ENCODE data around the gene CDT1. TPM values are rescaled to one million over a fixed set of nuclear protein-coding genes. Genes with fewer than 3 reads are reported as not detected.

The CDT1 gene
- total RNA-seq, 1 experiment from 2014 or later: 97.7 TPM

DNA sequence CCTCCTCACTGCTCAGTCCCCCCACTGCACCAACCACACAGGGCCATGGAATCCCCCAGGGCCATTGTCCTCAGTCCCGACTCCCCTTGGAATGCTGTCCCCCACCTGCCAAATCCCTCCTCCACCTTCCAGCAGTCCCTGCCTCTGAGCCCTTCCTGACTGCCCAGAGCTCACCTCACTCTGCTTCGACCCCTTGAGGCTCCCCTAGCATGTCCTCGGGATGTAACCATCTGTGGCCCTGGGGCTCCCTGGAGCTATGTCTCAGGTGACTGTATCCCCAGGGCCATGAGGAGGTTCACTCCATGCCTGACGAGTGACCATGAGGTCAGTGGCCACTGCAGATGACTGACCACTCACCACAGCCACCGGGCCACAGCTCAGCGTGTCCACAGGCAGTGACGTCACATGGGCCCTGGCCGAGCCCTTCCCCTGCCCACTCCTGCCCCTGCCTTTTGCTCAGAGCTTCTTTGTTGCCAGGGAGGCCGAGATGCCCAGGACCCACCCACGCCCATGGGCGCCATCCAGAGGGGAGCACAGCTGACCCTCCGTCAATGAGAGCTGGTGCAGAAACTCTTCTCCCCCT is 10.8 kb upstream of the CDT1 start:
- H3K4me3 Mint-ChIP-seq (ENCODE audit: unreplicated experiment): no peak overlapping the region
- intact Hi-C loops (cut with micrococcal nuclease; ENCODE audit: unreplicated experiment): no loop called here
- no peaks in the 10 kb centered on the region for H3K9me3 Mint-ChIP-seq (ENCODE audit: unreplicated experiment)
- no peaks in the 10 kb centered on the region for H3K27me3 Mint-ChIP-seq (ENCODE audit: insufficient read depth, unreplicated experiment)
- H3K4me1 Mint-ChIP-seq (ENCODE audit: low read depth, unreplicated experiment): no peaks in the 10 kb centered on the region
- H3K27me3 ChIP-seq (replicated peaks; ENCODE audit: control insufficient read depth, insufficient read depth, low read length): no peaks in the 10 kb centered on the region
- ChIA-PET POLR2A (no interaction called here), CTCF (interaction anchor here (1.8 to 4.2 kb wide), 2 partner anchors 29 to 55 kb away, joined by 5 to 21 read pairs; no protein-coding TSS in a partner anchor)
- H3K36me3 Mint-ChIP-seq (ENCODE audit: insufficient read depth, unreplicated experiment): peaks cover under 1% of the 10 kb centered on the region
- H3K4me3 ChIP-seq (ENCODE audit: low read depth, low read length): no peak overlapping the region
- no TSS peak for BruUV-seq (replicated peaks)
- no peak for TF ChIP-seq CTCF (IDR thresholded peaks at IDR 0.05; ENCODE audit: insufficient read depth in 1 of 2, low read depth in 1 of 2, low read length in 1 of 2, severe bottlenecking in 1 of 2, unreplicated experiment in 1 of 2)
- DNase-seq: no peak
- H3K36me3 ChIP-seq (ENCODE audit: control insufficient read depth, insufficient read depth, low read length): no peaks in the 10 kb centered on the region
- H3K27ac Mint-ChIP-seq (ENCODE audit: unreplicated experiment): no peak overlapping the region
- H3K4me1 ChIP-seq: peaks cover 8% of the 10 kb centered on the region
- no peaks in the 10 kb centered on the region for H3K9me3 ChIP-seq

DNA sequence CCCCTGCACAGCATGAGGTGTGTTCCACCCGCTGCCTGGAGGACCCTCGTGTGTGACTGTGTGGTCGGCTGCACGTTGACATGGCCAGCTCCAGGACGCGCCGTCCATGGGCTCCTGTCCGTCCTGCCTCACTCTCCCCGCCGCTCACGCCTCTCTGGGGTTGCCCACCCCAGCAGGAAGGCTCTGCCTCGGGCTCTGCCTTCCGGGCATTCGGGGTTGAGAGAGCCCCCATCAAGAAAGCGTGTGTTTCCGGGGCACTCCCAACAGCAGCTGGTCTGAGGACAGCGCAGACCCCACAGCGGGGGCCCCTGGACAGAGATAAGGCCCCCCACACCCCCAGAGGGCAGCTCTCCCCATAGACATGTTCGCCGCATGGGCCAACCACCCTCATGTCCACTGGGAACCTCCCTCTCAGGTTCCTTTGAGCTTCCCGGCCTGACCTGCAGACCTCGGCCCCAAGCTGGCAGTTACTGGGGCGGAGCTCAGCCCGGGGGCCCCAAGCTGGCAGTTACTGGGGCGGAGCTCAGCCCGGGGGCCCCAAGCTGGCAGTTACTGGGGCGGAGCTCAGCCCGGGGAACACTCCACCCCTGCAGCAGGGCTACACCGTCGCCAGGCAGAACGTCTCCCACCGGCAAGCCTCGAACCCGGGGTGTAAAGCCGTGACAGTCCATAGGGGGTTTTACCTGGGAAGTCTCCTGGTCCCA is 10.2 kb upstream of the CDT1 start:
- no TSS peak for BruUV-seq (replicated peaks)
- POLR2A ChIA-PET: no interaction called here

GRCh38 chr16:88796278-88796677 is 7.3 kb upstream of the CDT1 start:
- no peak for DNase-seq
- POLR2A ChIA-PET: no interaction called here
- Mint-ChIP-seq H3K36me3 (ENCODE audit: insufficient read depth, unreplicated experiment) (peaks cover 1% of the 10 kb centered on the region), H3K4me3 (ENCODE audit: unreplicated experiment) (no peak overlapping the region), H3K27ac (ENCODE audit: unreplicated experiment) (no peak overlapping the region), H3K9me3 (ENCODE audit: unreplicated experiment) (no peaks in the 10 kb centered on the region), H3K27me3 (ENCODE audit: insufficient read depth, unreplicated experiment) (no peaks in the 10 kb centered on the region), H3K4me1 (ENCODE audit: low read depth, unreplicated experiment) (no peaks in the 10 kb centered on the region)
- peaks cover 8% of the 10 kb centered on the region for H3K4me1 ChIP-seq
- no peak overlapping the region for H3K4me3 ChIP-seq (ENCODE audit: low read depth, low read length)
- CTCF ChIA-PET: interaction anchor here (0.6 to 4.2 kb wide), 2 partner anchors 11 to 59 kb away, joined by 3 to 21 read pairs; no protein-coding TSS in a partner anchor
- no peaks in the 10 kb centered on the region for H3K27me3 ChIP-seq (replicated peaks; ENCODE audit: control insufficient read depth, insufficient read depth, low read length)
- no peaks in the 10 kb centered on the region for H3K9me3 ChIP-seq
- intact Hi-C loops (cut with micrococcal nuclease; ENCODE audit: unreplicated experiment): no loop called here
- H3K36me3 ChIP-seq (ENCODE audit: control insufficient read depth, insufficient read depth, low read length): no peaks in the 10 kb centered on the region
- TF ChIP-seq CTCF (IDR thresholded peaks at IDR 0.05; ENCODE audit: insufficient read depth in 1 of 2, low read depth in 1 of 2, low read length in 1 of 2, severe bottlenecking in 1 of 2, unreplicated experiment in 1 of 2): no peak
- no TSS peak for BruUV-seq (replicated peaks)

More for the DNA sequence above, 10.2 kb upstream of the CDT1 start:
- H3K4me1 Mint-ChIP-seq (ENCODE audit: low read depth, unreplicated experiment): no peaks in the 10 kb centered on the region
- Histone ChIP-seq H3K27me3 (replicated peaks; ENCODE audit: control insufficient read depth, insufficient read depth, low read length) (no peaks in the 10 kb centered on the region), H3K9me3 (no peaks in the 10 kb centered on the region), H3K36me3 (ENCODE audit: control insufficient read depth, insufficient read depth, low read length) (no peaks in the 10 kb centered on the region), H3K4me3 (ENCODE audit: low read depth, low read length) (no peak overlapping the region), H3K4me1 (peaks cover 8% of the 10 kb centered on the region)
- H3K27me3 Mint-ChIP-seq (ENCODE audit: insufficient read depth, unreplicated experiment): no peaks in the 10 kb centered on the region
- CTCF ChIA-PET: interaction anchor here (1.8 to 4.2 kb wide), 2 partner anchors 30 to 56 kb away, joined by 5 to 21 read pairs; no protein-coding TSS in a partner anchor
- no peaks in the 10 kb centered on the region for H3K36me3 Mint-ChIP-seq (ENCODE audit: insufficient read depth, unreplicated experiment)
- no peak for DNase-seq
- intact Hi-C loops (cut with micrococcal nuclease; ENCODE audit: unreplicated experiment): no loop called here
- no peak for TF ChIP-seq CTCF (IDR thresholded peaks at IDR 0.05; ENCODE audit: insufficient read depth in 1 of 2, low read depth in 1 of 2, low read length in 1 of 2, severe bottlenecking in 1 of 2, unreplicated experiment in 1 of 2)
- no peak overlapping the region for H3K4me3 Mint-ChIP-seq (ENCODE audit: unreplicated experiment)
- no peaks in the 10 kb centered on the region for H3K9me3 Mint-ChIP-seq (ENCODE audit: unreplicated experiment)
- H3K27ac Mint-ChIP-seq (ENCODE audit: unreplicated experiment): no peak overlapping the region
